Common myeloid progenitor, CD34-positive (primary cell): ENCODE results near the gene JPH3.
"Not testable (repeated sequence)": the region's sequence is repeated elsewhere in the genome, so short reads cannot be mapped to it uniquely, and the experiment has no call there.

ENCODE experiments used
- CTCF ChIA-PET: fragments of 350-600 bp; sonication (Branson Sonifier 250); formaldehyde crosslinking; loops from one replicate; lab custom pipeline; 2021; ENCODE audit warnings: antibody characterized with exemption; lab: Charles Lee
- POLR2A ChIA-PET: fragments of 350-600 bp; sonication (Branson Sonifier 250); formaldehyde crosslinking; loops from one replicate; lab custom pipeline; 2021; ENCODE audit warnings: antibody characterized with exemption; lab: Charles Lee
- DNase-seq, 3 donors: peaks; one replicate each; pipeline versions ENCODE4 v3.0.0 to v3.0.0-alpha.2; 2013
- H3K27ac ChIP-seq, 2 experiments: 1 replicate in 1 of 2; 2 replicates in 1 of 2; pipeline ENCODE4 v1.7.0; 2013; ENCODE audit warnings: inconsistent platforms in 2 of 2, low read length in 2 of 2, mild to moderate bottlenecking in 2 of 2, low read depth in 1 of 2, moderate library complexity in 1 of 2; ENCODE audit not compliant: severe bottlenecking in 2 of 2, insufficient read depth in 1 of 2, poor library complexity in 1 of 2
- H3K27me3 ChIP-seq, 5 experiments: replicated peaks in 2 of 5; 1 replicate in 3 of 5; 2 replicates in 2 of 5; pipeline versions ENCODE4 v1.6.1 to v1.7.0; 2013; ENCODE audit warnings: low read length in 4 of 5, mild to moderate bottlenecking in 2 of 5, moderate library complexity in 2 of 5, inconsistent platforms in 1 of 5; ENCODE audit not compliant: insufficient read depth in 5 of 5, control insufficient read depth in 4 of 5
- H3K36me3 ChIP-seq, 4 experiments: 1 replicate in 2 of 4; 2 replicates in 2 of 4; pipeline versions ENCODE4 v1.6.1 to v1.7.0; 2013; ENCODE audit warnings: low read length in 3 of 4, control low read depth in 1 of 4, mild to moderate bottlenecking in 1 of 4; ENCODE audit not compliant: control insufficient read depth in 4 of 4, insufficient read depth in 4 of 4
- H3K4me1 ChIP-seq, 4 experiments: 1 replicate in 3 of 4; 2 replicates in 1 of 4; pipeline versions ENCODE4 v1.6.1 to v1.7.1; 2013; ENCODE audit warnings: low read length in 3 of 4, mild to moderate bottlenecking in 3 of 4, control low read depth in 1 of 4, inconsistent platforms in 1 of 4, moderate library complexity in 1 of 4; ENCODE audit not compliant: control insufficient read depth in 4 of 4, insufficient read depth in 4 of 4; ENCODE audit errors: control extremely low read depth in 1 of 4
- H3K4me3 ChIP-seq, 7 experiments: 1 replicate in 4 of 7; 2 replicates in 3 of 7; pipeline versions ENCODE4 v1.5.1 to v1.7.0; 2013; ENCODE audit warnings: mild to moderate bottlenecking in 7 of 7, low read length in 6 of 7, moderate library complexity in 6 of 7, inconsistent platforms in 2 of 7, low read depth in 2 of 7, control low read depth in 1 of 7; ENCODE audit not compliant: insufficient read depth in 4 of 7, control insufficient read depth in 1 of 7; ENCODE audit errors: extremely low read depth in 1 of 7
- H3K9me3 ChIP-seq, 5 experiments: 1 replicate in 4 of 5; 2 replicates in 1 of 5; pipeline versions ENCODE4 v1.6.1 to v1.7.1; 2013; ENCODE audit warnings: low read length in 4 of 5, mild to moderate bottlenecking in 2 of 5, inconsistent platforms in 1 of 5, low read depth in 1 of 5, moderate library complexity in 1 of 5; ENCODE audit not compliant: control insufficient read depth in 4 of 5, insufficient read depth in 2 of 5; ENCODE audit errors: control extremely low read depth in 1 of 5
- WGBS: methylation state at CpG from one replicate; pipeline ENCODE4 v1.1.5; 2013; ENCODE audit not compliant: insufficient coverage; 5-methylcytosine and 5-hydroxymethylcytosine counted together

Gene JPH3

GRCh38 chr16:87710887-87711286, 108.6 kb downstream of the JPH3 start:
- Histone ChIP-seq H3K27ac (no peak overlapping the region), H3K36me3 (peaks cover 11 to 90% (median 60%) of the 10 kb centered on the region in 4 experiments), H3K27me3 (no peaks in the 10 kb centered on the region), H3K4me1 (peaks cover 0 to 13% (median 5%) of the 10 kb centered on the region in 4 experiments), H3K4me3 (no peak overlapping the region), H3K9me3 (no peaks in the 10 kb centered on the region)
- CTCF ChIA-PET: interaction anchor here (1.3 to 1.6 kb wide), 2 partner anchors 9 to 16 kb away, joined by 3 to 5 read pairs; no protein-coding TSS in a partner anchor
- POLR2A ChIA-PET: no interaction called here
- no peak for DNase-seq
- WGBS: 94% methylated on average over 12 of the region's 12 CpGs

- POLR2A ChIA-PET: no interaction called here
- peaks cover 7 to 86% (median 57%) of the 10 kb centered on the region in 4 experiments for H3K36me3 ChIP-seq
- H3K9me3 ChIP-seq: no peaks in the 10 kb centered on the region
Measured at GRCh38 chr16:87712184-87712762, 110.0 kb downstream of the JPH3 start.

GRCh38 chr16:87713451-87714229, 111.3 kb downstream of the JPH3 start:
- ChIA-PET POLR2A (no interaction called here), CTCF (interaction anchor here (0.6 to 1.3 kb wide), 4 partner anchors 12 to 77 kb away, joined by 3 read pairs; no protein-coding TSS in a partner anchor)
- peak; percentile 30 to 61 (median 59) for DNase-seq
- Histone ChIP-seq H3K4me1 (peaks cover 3 to 13% (median 5%) of the 10 kb centered on the region in 4 experiments), H3K9me3 (no peaks in the 10 kb centered on the region), H3K27me3 (no peaks in the 10 kb centered on the region), H3K27ac (peak overlapping the region in 1 of 2 experiments; percentile 36), H3K36me3 (peaks cover 7 to 81% (median 48%) of the 10 kb centered on the region in 4 experiments), H3K4me3 (no peak overlapping the region)
- 85% methylated on average over 14 of the region's 19 CpGs for WGBS

More at GRCh38 chr16:87712184-87712762, 110.0 kb downstream of the JPH3 start:
- Histone ChIP-seq H3K27me3 (no peaks in the 10 kb centered on the region), H3K27ac (no peak overlapping the region), H3K4me3 (no peak overlapping the region), H3K4me1 (peaks cover under 1 to 13% (median 5%) of the 10 kb centered on the region in 4 experiments)
- WGBS: 100% methylated on average over 13 of the region's 14 CpGs
- CTCF ChIA-PET: no interaction called here
- no peak for DNase-seq

GRCh38 chr16:87715231-87715630, 112.9 kb downstream of the JPH3 start:
- Histone ChIP-seq H3K36me3 (peaks cover 0 to 71% (median 39%) of the 10 kb centered on the region in 4 experiments), H3K27me3 (no peaks in the 10 kb centered on the region), H3K4me1 (peaks cover 3 to 13% (median 5%) of the 10 kb centered on the region in 4 experiments), H3K9me3 (no peaks in the 10 kb centered on the region), H3K27ac (no peak overlapping the region), H3K4me3 (no peak overlapping the region)
- no peak for DNase-seq
- CTCF ChIA-PET: interaction anchor here (0.8 kb wide), 1 partner anchor 8 kb away, joined by 3 read pairs; no protein-coding TSS in a partner anchor
- POLR2A ChIA-PET: interaction anchor here (0.7 kb wide), 1 partner anchor 64 kb away, joined by 3 read pairs; no protein-coding TSS in a partner anchor
- WGBS: 99% methylated on average over 14 of the region's 16 CpGs

- H3K4me1 ChIP-seq: peaks cover 3 to 13% (median 5%) of the 10 kb centered on the region in 4 experiments
- WGBS: 96% methylated on average over 12 of the region's 12 CpGs
- no peak overlapping the region for H3K27ac ChIP-seq
- DNase-seq: no peak
- ChIA-PET CTCF (no interaction called here), POLR2A (interaction anchor here (0.7 kb wide), 1 partner anchor 64 kb away, joined by 3 read pairs; no protein-coding TSS in a partner anchor)
- peaks cover 0 to 71% (median 37%) of the 10 kb centered on the region in 4 experiments for H3K36me3 ChIP-seq
- no peak overlapping the region for H3K4me3 ChIP-seq
- H3K27me3 ChIP-seq: no peaks in the 10 kb centered on the region
- no peaks in the 10 kb centered on the region for H3K9me3 ChIP-seq
Measured at GRCh38 chr16:87715658-87716057, 113.3 kb downstream of the JPH3 start.

- peaks cover 0 to 71% (median 34%) of the 10 kb centered on the region in 4 experiments for H3K36me3 ChIP-seq
- H3K27me3 ChIP-seq, CTCF ChIA-PET, H3K27ac ChIP-seq, H3K9me3 ChIP-seq, DNase-seq, H3K4me1 ChIP-seq, H3K4me3 ChIP-seq, POLR2A ChIA-PET: not testable (repeated sequence)
- 91% methylated on average over 20 of the region's 28 CpGs for WGBS
Measured at GRCh38 chr16:87718831-87719230, 116.5 kb downstream of the JPH3 start.
